Left cardiac atrium (tissue), 4 donors: ENCODE measurements around the gene CWC25. TPM values are rescaled to one million over a fixed set of nuclear protein-coding genes. Genes with fewer than 3 reads are reported as not detected.
A peak's percentile ranks its signal among the peaks of the same experiment; 100 is the strongest.
"Not testable (repeated sequence)": the region's sequence is repeated elsewhere in the genome, so short reads cannot be mapped to it uniquely, and the experiment has no call there.

Source experiments
- ATAC-seq, 2 donors: fragments of 200-7000 bp; cut with Tn5 transposase; one replicate each; pipeline ENCODE4 v1.9.1; 2020; ENCODE audit warnings: mild to moderate bottlenecking in 2 of 2, moderate library complexity in 2 of 2
- DNase-seq: peaks from one replicate; pipeline ENCODE4 v3.0.0-alpha.2; 2020
- intact Hi-C, 2 donors: fragments of 100-400 bp; cut with DNase I; formaldehyde crosslinking; loops; one replicate each; pipeline versions ENCODE4 v1.14.1 to v1.15.1; 2022 to 2023
- total RNA-seq, 2 donors: library from RNA; stranded (reverse); fragmentation: NEBNext Ultra II Directional; extraction: Animal tissue kit (Norgen Biotek cat#: 25700); gene quantifications; one replicate each; pipeline ENCODE4 v1.2.1, GENCODE V29; 2021
- donor health status: DM: no; HTN: yes; CAD: no.
- donor health status: DM: no; HTN: yes; CAD: no; lungs with severe emphysema.
- donor health status: DM: yes; HTN: yes; CAD: no.
- donor health status: Dilated cardiomyopathy.

The CWC25 gene
- total RNA-seq, 2 donors from 2014 or later: 8.5 to 12.1 TPM

- DNase-seq: no peak
- no peak for ATAC-seq
- intact Hi-C loops: loop anchor here in 1 of 2 donors (5.0 kb wide), 1 partner anchor 45 kb away; the partner anchor contains the start of gene PSMB3
Measured at GRCh38 chr17:38797158-38797490, 28.0 kb downstream of the CWC25 start.

GRCh38 chr17:38796451-38797157, 28.5 kb downstream of the CWC25 start:
- no peak for ATAC-seq
- intact Hi-C loops: loop anchor here in 1 of 2 donors (5.0 kb wide), 1 partner anchor 44 kb away; the partner anchor contains the start of gene PSMB3
- DNase-seq: no peak

GRCh38 chr17:38794221-38794620, 30.9 kb downstream of the CWC25 start:
- DNase-seq (no peak), ATAC-seq (no peak)
- intact Hi-C loops: no loop called here

- no peak for ATAC-seq
- intact Hi-C loops: no loop called here
- DNase-seq: no peak
Measured at GRCh38 chr17:38791162-38791561, 34.0 kb downstream of the CWC25 start.

GRCh38 chr17:38790148-38790707, 34.9 kb downstream of the CWC25 start:
- DNase-seq, intact Hi-C loops, ATAC-seq: not testable (repeated sequence)

GRCh38 chr17:38789185-38789584, 35.9 kb downstream of the CWC25 start:
- DNase-seq: no peak
- intact Hi-C loops: no loop called here
- ATAC-seq: no peak

GRCh38 chr17:38787999-38788398, 37.1 kb downstream of the CWC25 start:
- intact Hi-C loops, DNase-seq, ATAC-seq: not testable (repeated sequence)

GRCh38 chr17:38786372-38786771, 38.7 kb downstream of the CWC25 start:
- no peak for DNase-seq
- ATAC-seq: no peak
- intact Hi-C loops: no loop called here

GRCh38 chr17:38783227-38783626, 41.9 kb downstream of the CWC25 start:
- intact Hi-C loops: no loop called here
- DNase-seq: no peak
- no peak for ATAC-seq

- no peak for DNase-seq
- no peak for ATAC-seq
- intact Hi-C loops: no loop called here
Measured at GRCh38 chr17:38779965-38780752, 45.0 kb downstream of the CWC25 start.

- no peak for ATAC-seq
- no peak for DNase-seq
- intact Hi-C loops: no loop called here
Measured at GRCh38 chr17:38777641-38778250, 47.4 kb downstream of the CWC25 start.

GRCh38 chr17:38773258-38773657, 51.9 kb downstream of the CWC25 start:
- DNase-seq: no peak
- ATAC-seq: no peak
- intact Hi-C loops: no loop called here

- DNase-seq (peak; percentile 43), ATAC-seq (peak; percentile 55 to 62)
- intact Hi-C loops: no loop called here
Measured at GRCh38 chr17:38768417-38768816, 56.7 kb downstream of the CWC25 start.

GRCh38 chr17:38766341-38766740, 58.8 kb downstream of the CWC25 start:
- no peak for DNase-seq
- no peak for ATAC-seq
- intact Hi-C loops: no loop called here

GRCh38 chr17:38762231-38762630, 62.9 kb downstream of the CWC25 start:
- no peak for ATAC-seq
- no peak for DNase-seq
- intact Hi-C loops: no loop called here

- DNase-seq: no peak
- no peak for ATAC-seq
- intact Hi-C loops: no loop called here
Measured at GRCh38 chr17:38761612-38762011, 63.5 kb downstream of the CWC25 start.

GRCh38 chr17:38753071-38753506, 72.0 kb downstream of the CWC25 start:
- ATAC-seq (no peak), DNase-seq (no peak)
- intact Hi-C loops: loop anchor here in 1 of 2 donors (5.0 kb wide), 2 partner anchors 44 to 399 kb away; partner anchors contain the start of genes PIP4K2B and PLXDC1

GRCh38 chr17:38752308-38753070, 72.6 kb downstream of the CWC25 start, which contains the start of gene PSMB3:
Gene PSMB3, plus strand, starts transcription at chr17:38752741. Its CDS starts 86 bp downstream, at chr17:38752827.
- DNase-seq (peak; percentile 98), ATAC-seq (peak; percentile 77 to 85)
- intact Hi-C loops: loop anchor here in 1 of 2 donors (5.0 kb wide), 2 partner anchors 45 to 400 kb away; partner anchors contain the start of genes PIP4K2B and PLXDC1
